OCI-LY1 (cell line): ENCODE results near the gene RANBP17.

Experiments
- CTCF ChIP-seq: fragments of 200-600 bp; sonication (generic), shearing (Covaris generic); IDR thresholded peaks from 2 replicates; pipeline ENCODE4 v1.5.1; 2017; ENCODE audit warnings: mild to moderate bottlenecking, antibody characterized with exemption, low read length, moderate library complexity, mixed read lengths
- EZH2 ChIP-seq: fragments of 200-600 bp; sonication (generic), shearing (Covaris generic); IDR thresholded peaks from 2 replicates; pipeline ENCODE4 v1.8.0; 2017; ENCODE audit warnings: borderline replicate concordance, mixed run types, mild to moderate bottlenecking, antibody characterized with exemption, low read length, moderate library complexity, mixed read lengths

GRCh38 chr5:171242521-171242920 lies 380.7 kb downstream of the RANBP17 start:
- TF ChIP-seq CTCF (no peak), EZH2 (no peak)
